ENCODE results near the gene CD9.

CD9 gene

DNA sequence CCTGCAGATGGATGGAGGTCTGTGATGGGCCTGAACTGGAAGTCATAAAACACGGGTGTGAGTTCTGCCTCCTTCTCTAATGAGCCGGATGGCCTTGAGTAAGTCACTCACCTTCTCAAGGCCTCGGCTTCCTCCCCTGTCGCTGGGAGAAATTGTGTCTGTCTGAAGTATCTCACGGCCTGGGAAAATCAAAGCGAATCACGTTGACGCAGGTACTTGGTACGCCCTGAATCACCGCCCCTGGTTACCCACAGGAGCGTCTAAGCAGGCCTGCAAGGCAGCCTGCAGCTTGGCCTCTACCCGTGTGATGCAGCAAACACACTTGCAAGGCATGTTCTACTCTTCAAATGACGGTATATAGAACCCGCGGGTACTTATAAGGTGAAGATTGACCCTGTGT lies 28.1 kb upstream of the CD9 start:
- H3K4me3 ChIP-seq (ENCODE audit: low read depth, low read length): no peak overlapping the region
- TF ChIP-seq, protein P1, sequence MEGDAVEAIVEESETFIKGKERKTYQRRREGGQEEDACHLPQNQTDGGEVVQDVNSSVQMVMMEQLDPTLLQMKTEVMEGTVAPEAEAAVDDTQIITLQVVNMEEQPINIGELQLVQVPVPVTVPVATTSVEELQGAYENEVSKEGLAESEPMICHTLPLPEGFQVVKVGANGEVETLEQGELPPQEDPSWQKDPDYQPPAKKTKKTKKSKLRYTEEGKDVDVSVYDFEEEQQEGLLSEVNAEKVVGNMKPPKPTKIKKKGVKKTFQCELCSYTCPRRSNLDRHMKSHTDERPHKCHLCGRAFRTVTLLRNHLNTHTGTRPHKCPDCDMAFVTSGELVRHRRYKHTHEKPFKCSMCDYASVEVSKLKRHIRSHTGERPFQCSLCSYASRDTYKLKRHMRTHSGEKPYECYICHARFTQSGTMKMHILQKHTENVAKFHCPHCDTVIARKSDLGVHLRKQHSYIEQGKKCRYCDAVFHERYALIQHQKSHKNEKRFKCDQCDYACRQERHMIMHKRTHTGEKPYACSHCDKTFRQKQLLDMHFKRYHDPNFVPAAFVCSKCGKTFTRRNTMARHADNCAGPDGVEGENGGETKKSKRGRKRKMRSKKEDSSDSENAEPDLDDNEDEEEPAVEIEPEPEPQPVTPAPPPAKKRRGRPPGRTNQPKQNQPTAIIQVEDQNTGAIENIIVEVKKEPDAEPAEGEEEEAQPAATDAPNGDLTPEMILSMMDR (IDR thresholded peaks at IDR 0.05; ENCODE audit: low read depth, low read length): no peak

GRCh38 chr12:6172862-6173261 lies 27.3 kb upstream of the CD9 start:
- TF ChIP-seq, protein P1 (IDR thresholded peaks at IDR 0.05; ENCODE audit: low read depth, low read length): no peak
- H3K4me3 ChIP-seq (ENCODE audit: low read depth, low read length): no peak overlapping the region

DNA sequence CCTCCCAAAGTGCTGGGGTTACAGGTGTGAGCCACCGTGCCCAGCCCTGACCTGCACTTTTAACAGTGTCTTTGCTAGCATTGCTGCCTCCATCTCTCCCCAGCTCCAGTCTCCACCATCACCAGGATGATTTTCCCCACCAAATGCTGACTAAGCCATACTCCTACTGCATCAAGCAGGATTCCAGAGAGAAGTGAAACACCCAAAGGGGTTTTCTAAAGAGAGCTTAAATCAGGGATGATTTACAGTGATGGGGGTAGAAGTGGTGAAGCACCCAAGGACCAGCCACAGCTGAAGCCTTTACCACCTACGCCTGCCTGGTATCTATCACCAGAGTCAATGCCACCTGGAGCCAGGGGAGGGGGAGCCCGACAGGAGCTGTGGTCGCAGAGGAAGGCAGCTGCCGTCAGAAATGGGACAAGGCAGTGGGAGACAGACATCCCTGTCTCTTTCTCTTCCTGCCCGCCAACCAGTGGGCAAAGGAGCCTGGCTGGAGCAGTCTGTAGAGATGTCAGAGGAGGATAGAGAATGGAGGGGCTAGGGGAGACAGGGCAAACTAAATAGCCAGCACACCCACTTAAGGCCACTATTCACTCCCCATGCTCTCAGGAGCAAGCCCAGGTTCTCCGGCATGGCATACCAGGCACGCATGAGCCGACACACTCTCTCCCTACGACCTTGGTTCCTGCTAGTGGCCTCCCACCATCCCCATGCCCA lies 22.4 kb upstream of the CD9 start:
- TF ChIP-seq, protein P1 (IDR thresholded peaks at IDR 0.05; ENCODE audit: low read depth, low read length): no peak
- no peak overlapping the region for H3K4me3 ChIP-seq (ENCODE audit: low read depth, low read length)

DNA sequence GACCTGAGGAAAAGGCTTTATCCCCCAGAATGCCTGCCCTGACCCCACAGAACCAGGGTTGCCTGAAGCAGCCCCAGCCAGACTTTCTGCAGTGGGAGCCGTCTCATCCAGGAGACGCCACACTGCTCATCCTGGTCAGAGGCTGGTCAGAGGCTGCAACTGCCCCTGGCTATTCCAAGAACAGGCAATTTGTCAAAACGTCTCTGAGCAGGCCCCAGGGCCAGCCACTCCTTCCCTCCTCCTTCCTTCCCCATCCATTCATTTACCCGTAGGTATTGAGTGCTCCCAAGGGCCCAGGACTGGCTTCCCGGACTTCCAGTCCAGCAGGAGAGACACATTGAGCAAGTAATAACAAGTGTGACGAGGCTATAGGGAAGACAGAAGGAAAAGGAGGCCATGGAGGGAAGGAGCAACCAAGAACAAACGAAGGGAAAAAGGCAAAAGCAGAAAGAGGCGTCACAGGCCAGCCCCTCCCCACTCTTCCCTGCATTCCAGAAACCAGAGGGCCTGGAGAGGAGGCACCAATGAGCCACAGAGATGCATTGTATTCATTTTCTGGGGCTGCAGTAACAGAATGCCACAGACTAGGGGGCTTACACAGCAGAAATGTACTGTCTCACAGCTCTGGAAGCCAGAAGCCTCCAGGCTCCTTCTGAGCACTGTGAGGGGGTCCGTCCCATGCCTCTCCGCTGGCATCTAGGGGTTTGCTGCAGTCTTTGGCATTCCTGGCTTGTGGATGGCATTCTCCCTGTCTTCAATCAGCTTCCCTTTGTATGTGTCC lies 21.0 kb upstream of the CD9 start:
- no peak overlapping the region for H3K4me3 ChIP-seq (ENCODE audit: low read depth, low read length)
- TF ChIP-seq, protein P1 (IDR thresholded peaks at IDR 0.05; ENCODE audit: low read depth, low read length): 0 out of 2 replicates have a peak, but pooled peaks have one; percentile 18

DNA sequence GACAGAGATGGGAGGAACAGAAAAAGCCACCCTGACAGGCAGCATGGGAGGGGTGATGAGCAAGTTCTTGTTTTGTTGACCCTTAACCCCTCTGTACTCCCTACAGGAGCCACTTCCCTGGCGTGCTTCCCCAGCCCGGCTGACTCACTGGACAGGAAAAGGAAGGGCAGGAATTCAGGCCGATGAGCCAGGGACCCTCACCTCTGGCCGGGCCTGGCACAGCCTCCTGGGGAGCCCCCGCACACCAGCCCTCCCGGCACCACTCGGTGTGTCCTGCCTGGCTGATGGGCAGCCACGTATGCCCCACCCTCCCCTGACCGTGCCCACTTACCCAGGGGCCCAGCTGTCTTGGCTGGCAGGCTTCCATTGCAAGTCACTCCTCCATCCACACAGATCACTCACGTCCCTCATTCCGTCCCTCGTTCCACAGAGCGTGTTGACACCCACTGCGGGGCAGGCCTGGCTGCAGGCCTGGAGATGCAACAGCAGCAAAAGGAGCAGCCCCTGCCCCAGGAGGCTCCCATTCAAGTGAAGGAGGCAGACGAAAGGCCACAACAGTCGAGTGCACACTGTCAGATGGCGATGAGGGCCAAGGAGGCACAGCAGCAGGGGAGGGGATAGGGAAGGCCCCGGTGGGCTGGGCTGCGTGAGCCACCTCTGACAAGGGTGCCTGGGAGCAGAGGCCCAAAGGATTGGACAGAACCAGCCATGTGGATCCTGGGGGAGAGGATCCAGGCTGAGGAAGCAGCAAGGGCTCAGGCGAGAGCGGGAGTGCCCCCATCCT lies 19.7 kb upstream of the CD9 start:
- TF ChIP-seq, protein P1 (IDR thresholded peaks at IDR 0.05; ENCODE audit: low read depth, low read length): no peak
- H3K4me3 ChIP-seq (ENCODE audit: low read depth, low read length): no peak overlapping the region

GRCh38 chr12:6181166-6181565 lies 19.0 kb upstream of the CD9 start:
- no peak overlapping the region for H3K4me3 ChIP-seq (ENCODE audit: low read depth, low read length)
- TF ChIP-seq, protein P1 (IDR thresholded peaks at IDR 0.05; ENCODE audit: low read depth, low read length): no peak

Data from WI38 (cell line).